Measurements from ENCODE around the gene GAL3ST3.

- TF ChIP-seq EZH2phosphoT487 (IDR thresholded peaks at IDR 0.05; ENCODE audit: borderline replicate concordance, low read depth, low read length) = no peak
- TF ChIP-seq, protein P1, sequence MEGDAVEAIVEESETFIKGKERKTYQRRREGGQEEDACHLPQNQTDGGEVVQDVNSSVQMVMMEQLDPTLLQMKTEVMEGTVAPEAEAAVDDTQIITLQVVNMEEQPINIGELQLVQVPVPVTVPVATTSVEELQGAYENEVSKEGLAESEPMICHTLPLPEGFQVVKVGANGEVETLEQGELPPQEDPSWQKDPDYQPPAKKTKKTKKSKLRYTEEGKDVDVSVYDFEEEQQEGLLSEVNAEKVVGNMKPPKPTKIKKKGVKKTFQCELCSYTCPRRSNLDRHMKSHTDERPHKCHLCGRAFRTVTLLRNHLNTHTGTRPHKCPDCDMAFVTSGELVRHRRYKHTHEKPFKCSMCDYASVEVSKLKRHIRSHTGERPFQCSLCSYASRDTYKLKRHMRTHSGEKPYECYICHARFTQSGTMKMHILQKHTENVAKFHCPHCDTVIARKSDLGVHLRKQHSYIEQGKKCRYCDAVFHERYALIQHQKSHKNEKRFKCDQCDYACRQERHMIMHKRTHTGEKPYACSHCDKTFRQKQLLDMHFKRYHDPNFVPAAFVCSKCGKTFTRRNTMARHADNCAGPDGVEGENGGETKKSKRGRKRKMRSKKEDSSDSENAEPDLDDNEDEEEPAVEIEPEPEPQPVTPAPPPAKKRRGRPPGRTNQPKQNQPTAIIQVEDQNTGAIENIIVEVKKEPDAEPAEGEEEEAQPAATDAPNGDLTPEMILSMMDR (conservative IDR thresholded peaks at IDR 0.05; ENCODE audit: low read length) = no peak
Observed at GRCh38 chr11:66083767-66084166, 34.8 kb upstream of the GAL3ST3 start.
